Calu3 (cell line): ENCODE data around the gene JAZF1. TPM values are rescaled to one million over a fixed set of nuclear protein-coding genes. Genes with fewer than 3 reads are reported as not detected.

Experiments used
- BruUV-seq: library from RNA; stranded (reverse); fragments of 400-500 nt; replicated peaks from 2 replicates; lab custom pipeline; 2021; lab: Mats Ljungman, UMichigan
- CTCF ChIA-PET: fragments of 300-600 bp; sonication (Branson Sonifier 250); formaldehyde crosslinking; loops from one replicate; lab custom pipeline; 2022; ENCODE audit warnings: antibody characterized with exemption; lab: Charles Lee
- DNase-seq: peaks from one replicate; pipeline ENCODE4 v3.0.0; 2022
- H3K27ac Mint-ChIP-seq: one replicate; pipeline ENCODE4 v1.8.0; 2022; ENCODE audit warnings: mixed read lengths; ENCODE audit not compliant: unreplicated experiment
- H3K27me3 Mint-ChIP-seq: one replicate; pipeline ENCODE4 v1.8.0; 2022; ENCODE audit warnings: mixed read lengths; ENCODE audit not compliant: unreplicated experiment
- H3K36me3 Mint-ChIP-seq: one replicate; pipeline ENCODE4 v1.8.0; 2022; ENCODE audit warnings: mild to moderate bottlenecking, moderate library complexity, mixed read lengths; ENCODE audit not compliant: insufficient read depth, unreplicated experiment
- H3K4me1 Mint-ChIP-seq: one replicate; pipeline ENCODE4 v1.8.0; 2022; ENCODE audit warnings: mild to moderate bottlenecking, low read depth, mixed read lengths; ENCODE audit not compliant: unreplicated experiment
- H3K4me3 Mint-ChIP-seq: one replicate; pipeline ENCODE4 v1.8.0; 2022; ENCODE audit warnings: mild to moderate bottlenecking, low read depth, moderate library complexity, mixed read lengths; ENCODE audit not compliant: unreplicated experiment
- H3K9me3 Mint-ChIP-seq: one replicate; pipeline ENCODE4 v1.8.0; 2022; ENCODE audit warnings: low read depth, mixed read lengths; ENCODE audit not compliant: unreplicated experiment
- intact Hi-C: fragments of 100-400 bp; cut with micrococcal nuclease; formaldehyde crosslinking; loops from one replicate; pipeline ENCODE4 v1.10.0; 2022; ENCODE audit not compliant: unreplicated experiment
- total RNA-seq: library from RNA; stranded (reverse); gene quantifications from 2 replicates; pipeline ENCODE4 v1.2.3, GENCODE V29; 2022
- TF ChIP-seq, protein P1 (sequence below): fragments of 200-600 bp; IDR thresholded peaks from one replicate; pipeline ENCODE4 v1.8.0; 2022; ENCODE audit warnings: antibody characterized with exemption; ENCODE audit not compliant: unreplicated experiment

Gene JAZF1
- total RNA-seq, 1 experiment from 2014 or later, result 10.7 TPM

DNA sequence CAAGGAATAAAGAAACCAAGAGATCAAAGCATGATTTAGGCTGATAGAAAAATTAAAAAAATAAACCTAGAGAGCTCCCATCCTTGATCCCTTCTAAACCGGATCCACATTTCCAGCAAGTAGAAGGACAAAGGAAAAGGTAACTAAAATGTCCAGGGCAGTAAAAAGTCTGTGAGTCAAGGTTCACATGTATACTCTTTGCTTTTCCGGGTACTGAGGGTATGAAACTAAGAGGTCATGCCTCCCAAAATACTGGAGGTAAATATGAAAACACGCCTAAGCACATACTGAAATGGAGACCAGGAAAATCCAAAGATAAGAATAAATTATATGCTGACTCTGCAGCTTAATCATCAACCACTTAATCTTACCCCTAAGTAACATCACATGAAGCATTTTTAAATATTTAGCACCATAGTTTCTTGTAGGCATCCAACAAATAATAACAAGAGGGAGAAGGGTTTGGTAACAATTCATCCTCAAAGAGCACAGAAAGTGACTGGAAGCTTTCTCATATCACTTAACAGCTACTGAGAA is 35.4 kb downstream of the JAZF1 start:
- H3K36me3 Mint-ChIP-seq, result no peaks in the 10 kb centered on the region
- H3K9me3 Mint-ChIP-seq, result no peaks in the 10 kb centered on the region
- no TSS peak for BruUV-seq
- no peak for DNase-seq
- CTCF ChIA-PET, result interaction anchor here (0.8 kb wide), 1 partner anchor 24 kb away, joined by 3 read pairs; no protein-coding TSS in a partner anchor
- intact Hi-C loops, result no loop called here
- TF ChIP-seq, protein P1, sequence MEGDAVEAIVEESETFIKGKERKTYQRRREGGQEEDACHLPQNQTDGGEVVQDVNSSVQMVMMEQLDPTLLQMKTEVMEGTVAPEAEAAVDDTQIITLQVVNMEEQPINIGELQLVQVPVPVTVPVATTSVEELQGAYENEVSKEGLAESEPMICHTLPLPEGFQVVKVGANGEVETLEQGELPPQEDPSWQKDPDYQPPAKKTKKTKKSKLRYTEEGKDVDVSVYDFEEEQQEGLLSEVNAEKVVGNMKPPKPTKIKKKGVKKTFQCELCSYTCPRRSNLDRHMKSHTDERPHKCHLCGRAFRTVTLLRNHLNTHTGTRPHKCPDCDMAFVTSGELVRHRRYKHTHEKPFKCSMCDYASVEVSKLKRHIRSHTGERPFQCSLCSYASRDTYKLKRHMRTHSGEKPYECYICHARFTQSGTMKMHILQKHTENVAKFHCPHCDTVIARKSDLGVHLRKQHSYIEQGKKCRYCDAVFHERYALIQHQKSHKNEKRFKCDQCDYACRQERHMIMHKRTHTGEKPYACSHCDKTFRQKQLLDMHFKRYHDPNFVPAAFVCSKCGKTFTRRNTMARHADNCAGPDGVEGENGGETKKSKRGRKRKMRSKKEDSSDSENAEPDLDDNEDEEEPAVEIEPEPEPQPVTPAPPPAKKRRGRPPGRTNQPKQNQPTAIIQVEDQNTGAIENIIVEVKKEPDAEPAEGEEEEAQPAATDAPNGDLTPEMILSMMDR, result no peak
- H3K27ac Mint-ChIP-seq, result no peak overlapping the region
- H3K27me3 Mint-ChIP-seq, result no peaks in the 10 kb centered on the region
- H3K4me1 Mint-ChIP-seq, result peaks cover 38% of the 10 kb centered on the region
- no peak overlapping the region for H3K4me3 Mint-ChIP-seq

DNA sequence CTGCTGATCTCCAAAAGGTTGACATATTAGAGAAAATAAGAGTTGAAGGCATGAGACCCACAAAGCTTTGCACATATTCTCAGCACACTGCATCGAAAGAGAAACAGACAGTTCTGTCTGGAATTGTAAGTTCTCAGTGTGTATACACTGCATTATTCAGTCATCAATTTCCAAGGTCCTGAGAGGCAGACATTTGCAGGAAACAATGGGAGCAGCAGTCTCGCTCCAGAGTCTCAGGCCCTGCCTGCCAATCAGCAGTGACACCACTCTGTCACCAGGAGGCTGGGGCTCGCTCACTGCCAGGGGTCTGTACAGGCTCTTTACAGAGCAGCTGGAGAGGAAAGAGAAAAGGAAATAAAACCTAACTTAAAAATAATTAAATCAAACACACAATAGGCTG is 36.3 kb downstream of the JAZF1 start:
- H3K27ac Mint-ChIP-seq, result no peak overlapping the region
- CTCF ChIA-PET, result interaction anchor here (0.8 kb wide), 1 partner anchor 25 kb away, joined by 3 read pairs; no protein-coding TSS in a partner anchor

DNA sequence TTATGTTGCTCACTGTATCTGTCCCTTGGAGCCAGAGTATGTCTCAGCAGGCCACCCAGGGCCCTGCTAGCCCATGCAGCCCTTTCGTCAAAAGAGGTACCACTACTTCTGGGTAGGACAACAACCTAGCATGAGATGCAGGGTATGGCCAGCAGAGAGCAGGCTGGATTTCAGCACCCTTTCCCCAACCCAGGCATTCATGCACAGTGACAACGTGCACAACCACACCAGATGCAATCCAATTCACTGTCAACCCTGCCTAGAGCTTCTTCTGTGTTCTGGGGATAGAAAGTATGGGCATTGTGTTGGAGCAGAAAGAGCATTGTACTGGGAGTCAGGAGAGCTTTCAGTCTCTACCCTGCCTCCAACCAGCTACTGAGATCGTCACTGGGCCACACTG is 37.9 kb downstream of the JAZF1 start:
- TF ChIP-seq, protein P1, result no peak
- CTCF ChIA-PET, result interaction anchor here (0.7 kb wide), 1 partner anchor 9 kb away, joined by 3 read pairs; no protein-coding TSS in a partner anchor
- Mint-ChIP-seq H3K4me1 (peaks cover 21% of the 10 kb centered on the region), H3K27ac (no peak overlapping the region), H3K9me3 (no peaks in the 10 kb centered on the region), H3K36me3 (no peaks in the 10 kb centered on the region), H3K4me3 (no peak overlapping the region), H3K27me3 (no peaks in the 10 kb centered on the region)
- no peak for DNase-seq
- BruUV-seq, result no TSS peak
- intact Hi-C loops, result no loop called here

More for the DNA sequence above, 36.3 kb downstream of the JAZF1 start:
- Mint-ChIP-seq H3K9me3 (no peaks in the 10 kb centered on the region), H3K36me3 (no peaks in the 10 kb centered on the region), H3K27me3 (no peaks in the 10 kb centered on the region), H3K4me1 (peaks cover 29% of the 10 kb centered on the region), H3K4me3 (no peak overlapping the region)
- peak; percentile 15 for DNase-seq
- intact Hi-C loops, result no loop called here
- TF ChIP-seq, protein P1, result no peak
- BruUV-seq, result no TSS peak

DNA sequence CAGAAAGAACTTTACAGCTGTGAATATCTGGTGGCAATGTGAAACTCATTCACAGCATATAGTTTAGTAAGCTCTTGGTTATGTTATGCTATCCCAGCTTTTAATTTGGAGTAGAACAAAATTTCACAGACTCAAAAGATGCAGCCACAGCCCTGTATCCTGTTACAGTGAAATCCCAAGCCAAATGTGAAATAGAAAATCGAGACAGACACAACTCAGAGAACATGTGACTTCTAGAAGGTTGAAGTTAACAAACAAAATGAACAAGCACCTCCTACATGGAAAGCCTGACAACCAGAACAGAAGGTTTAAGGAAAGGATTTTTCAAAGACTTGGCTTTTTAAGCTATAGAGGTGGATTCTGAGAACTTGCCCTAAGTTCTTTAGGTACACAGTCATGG is 39.6 kb downstream of the JAZF1 start:
- H3K9me3 Mint-ChIP-seq, result no peaks in the 10 kb centered on the region
- CTCF ChIA-PET, result no interaction called here
- peaks cover 21% of the 10 kb centered on the region for H3K4me1 Mint-ChIP-seq
- no peaks in the 10 kb centered on the region for H3K36me3 Mint-ChIP-seq
- no peak overlapping the region for H3K27ac Mint-ChIP-seq
- no peaks in the 10 kb centered on the region for H3K27me3 Mint-ChIP-seq
- DNase-seq, result no peak
- BruUV-seq, result no TSS peak
- TF ChIP-seq, protein P1, result no peak
- intact Hi-C loops, result no loop called here
- H3K4me3 Mint-ChIP-seq, result no peak overlapping the region
